Measurements from ENCODE around the gene RREB1. TPM values are rescaled to one million over a fixed set of nuclear protein-coding genes. Genes with fewer than 3 reads are reported as not detected.

The RREB1 gene
- total and polyA plus RNA-seq, 12 donors, result 3.0 to 47.1 (median 36.1) TPM

DNA sequence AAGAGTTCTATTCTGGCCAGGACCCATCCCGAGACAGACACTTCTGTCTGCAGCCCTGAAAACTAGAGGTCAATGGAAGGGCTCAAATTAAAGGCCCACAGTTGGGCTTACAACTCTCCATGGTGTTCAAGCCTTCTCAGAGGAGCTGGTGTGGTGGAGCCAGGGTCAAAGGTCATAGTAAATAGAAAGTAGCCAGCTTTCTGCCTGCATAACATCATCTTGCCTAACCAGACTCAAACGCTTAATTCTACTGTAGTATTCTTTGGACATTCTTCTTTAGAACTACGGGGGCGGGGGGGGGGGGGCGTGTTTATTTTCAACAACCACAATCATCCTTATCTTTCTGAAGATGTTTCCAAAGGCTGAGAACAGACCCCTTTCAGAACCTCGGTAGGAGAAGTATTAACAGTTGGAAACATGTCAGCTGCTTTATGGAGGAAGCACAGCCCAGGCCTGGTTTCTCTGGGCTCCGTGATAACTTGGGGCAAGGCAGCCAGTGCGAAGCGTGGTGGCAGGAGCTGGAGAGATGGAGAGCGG is 1.5 kb upstream of the RREB1 start:
- Histone ChIP-seq H3K4me1 (peaks cover 0 to 34% (median 24%) of the 10 kb centered on the region in 9 donors), H3K27me3 (no peaks in the 10 kb centered on the region), H3K9me3 (no peaks in the 10 kb centered on the region), H3K27ac (peak overlapping the region in 9 of 10 donors; percentile 28 to 98 (median 96)), H3K36me3 (no peaks in the 10 kb centered on the region), H3K4me3 (peak overlapping the region in 7 of 10 donors; percentile 72 to 99 (median 87))
- TF ChIP-seq, protein P1, sequence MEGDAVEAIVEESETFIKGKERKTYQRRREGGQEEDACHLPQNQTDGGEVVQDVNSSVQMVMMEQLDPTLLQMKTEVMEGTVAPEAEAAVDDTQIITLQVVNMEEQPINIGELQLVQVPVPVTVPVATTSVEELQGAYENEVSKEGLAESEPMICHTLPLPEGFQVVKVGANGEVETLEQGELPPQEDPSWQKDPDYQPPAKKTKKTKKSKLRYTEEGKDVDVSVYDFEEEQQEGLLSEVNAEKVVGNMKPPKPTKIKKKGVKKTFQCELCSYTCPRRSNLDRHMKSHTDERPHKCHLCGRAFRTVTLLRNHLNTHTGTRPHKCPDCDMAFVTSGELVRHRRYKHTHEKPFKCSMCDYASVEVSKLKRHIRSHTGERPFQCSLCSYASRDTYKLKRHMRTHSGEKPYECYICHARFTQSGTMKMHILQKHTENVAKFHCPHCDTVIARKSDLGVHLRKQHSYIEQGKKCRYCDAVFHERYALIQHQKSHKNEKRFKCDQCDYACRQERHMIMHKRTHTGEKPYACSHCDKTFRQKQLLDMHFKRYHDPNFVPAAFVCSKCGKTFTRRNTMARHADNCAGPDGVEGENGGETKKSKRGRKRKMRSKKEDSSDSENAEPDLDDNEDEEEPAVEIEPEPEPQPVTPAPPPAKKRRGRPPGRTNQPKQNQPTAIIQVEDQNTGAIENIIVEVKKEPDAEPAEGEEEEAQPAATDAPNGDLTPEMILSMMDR (IDR thresholded peaks at IDR 0.05), result no peak
- intact Hi-C loops (cut with DNase I), result loop anchor here in 6 of 10 donors (5.0 to 10.0 kb wide), 7 partner anchors 36 to 381 kb away; no protein-coding TSS in a partner anchor
- no peak for DNase-seq
- 48 to 52% methylated on average over 10 of the region's 10 CpGs for WGBS, 2 donors
- peak in 1 of 8 donors; percentile 1 for ATAC-seq

DNA sequence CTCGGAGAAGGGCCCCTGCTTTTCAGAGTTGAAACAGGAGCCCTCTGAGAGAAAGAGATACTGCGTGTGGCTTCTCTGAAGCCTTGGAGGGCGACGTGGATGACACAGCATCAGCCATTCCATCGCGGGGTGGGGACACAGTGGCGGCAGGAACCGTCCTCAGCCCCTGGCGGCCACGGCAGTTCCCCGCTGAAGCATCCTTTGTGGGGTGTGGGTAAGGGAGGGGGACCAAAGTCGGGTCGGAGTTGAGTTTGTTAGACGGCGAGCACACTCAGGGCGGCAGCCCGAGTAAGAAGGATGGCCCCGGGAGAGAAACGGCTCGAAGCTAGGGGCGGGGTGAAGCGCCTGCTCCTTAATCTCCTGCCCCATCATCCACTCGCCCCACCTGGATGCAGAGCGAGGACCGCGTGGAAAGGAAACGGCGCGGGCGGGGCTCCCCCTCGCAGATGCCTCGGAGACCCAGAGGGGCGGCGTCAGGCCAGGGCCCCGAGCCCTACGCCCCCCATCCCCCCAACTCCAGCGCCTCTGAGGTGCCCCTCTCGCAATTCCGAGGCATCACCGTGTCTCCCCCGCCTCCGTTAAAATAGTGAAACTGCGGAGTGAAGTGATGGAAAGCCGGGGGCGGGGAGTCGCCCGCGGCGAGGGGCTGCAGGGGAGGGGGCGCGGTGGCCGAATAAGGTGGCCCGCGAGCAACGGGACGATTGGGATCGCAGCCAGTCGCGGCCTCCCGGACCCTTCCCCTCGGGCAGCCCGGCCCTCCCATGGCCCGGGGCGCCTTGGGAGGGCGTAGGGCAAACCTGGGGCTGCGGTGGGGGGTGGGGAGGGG is 796 bp upstream of the RREB1 start:
- intact Hi-C loops (cut with DNase I), result loop anchor here in 6 of 10 donors (5.0 to 10.0 kb wide), 7 partner anchors 35 to 382 kb away; no protein-coding TSS in a partner anchor
- WGBS, 2 donors, result 3 to 4% methylated on average over 62 to 66 of the region's 66 CpGs
- H3K9me3 ChIP-seq, result no peaks in the 10 kb centered on the region
- peak overlapping the region; percentile 71 to 99 (median 84) for H3K4me3 ChIP-seq
- peak in 6 of 8 donors; percentile 2 to 43 (median 13) for ATAC-seq
- DNase-seq, result peak; percentile 28 to 46
- no peaks in the 10 kb centered on the region for H3K36me3 ChIP-seq
- peak overlapping the region; percentile 86 to 98 (median 95) for H3K27ac ChIP-seq
- peaks cover 0 to 39% (median 28%) of the 10 kb centered on the region in 9 donors for H3K4me1 ChIP-seq
- TF ChIP-seq, protein P1 (IDR thresholded peaks at IDR 0.05), result peak in 5 of 9 donors; percentile 8 to 44 (median 30)
- H3K27me3 ChIP-seq, result no peaks in the 10 kb centered on the region

DNA sequence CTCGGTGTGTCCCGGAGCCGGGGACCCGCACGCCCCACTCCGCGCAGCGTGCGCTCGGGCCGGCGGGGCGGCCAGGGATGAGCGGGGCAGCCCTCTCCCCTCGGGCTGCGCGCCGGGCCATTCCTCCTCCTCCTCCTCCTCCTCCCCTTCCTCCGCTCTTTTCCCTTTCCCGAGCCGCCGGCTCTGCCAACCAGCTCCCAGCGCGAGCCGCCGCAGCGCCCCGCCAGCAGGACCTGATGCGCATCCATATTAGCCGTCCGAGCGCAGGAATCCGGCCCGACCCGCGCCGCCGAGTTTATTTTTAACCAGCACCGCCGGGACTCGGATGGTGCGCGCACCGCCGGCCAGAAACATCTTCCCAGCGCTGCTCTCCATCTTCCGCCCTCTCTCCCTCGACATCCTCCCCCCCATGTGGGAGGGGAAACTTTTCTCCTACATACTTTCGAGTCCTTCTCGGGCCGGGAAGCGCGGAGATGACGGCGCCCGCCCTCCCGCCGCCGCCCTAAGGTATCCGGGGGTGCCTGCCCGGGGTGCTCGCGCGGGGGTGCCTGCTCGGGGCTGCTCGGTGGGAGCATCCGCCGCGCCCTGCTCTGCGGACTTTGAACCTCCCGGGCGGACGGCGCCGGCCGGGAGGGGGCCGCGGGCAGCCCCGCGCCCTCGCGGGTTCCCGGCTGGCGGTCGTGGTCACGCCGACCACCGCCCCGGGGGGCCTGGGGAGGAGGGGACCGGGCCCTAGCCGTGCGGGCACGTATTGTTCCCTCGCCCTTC is 619 bp downstream of the RREB1 start:
- intact Hi-C loops (cut with DNase I), result loop anchor here in 7 of 10 donors (1.0 to 10.0 kb wide), 10 partner anchors 32 to 384 kb away; no protein-coding TSS in a partner anchor
- Histone ChIP-seq H3K27me3 (no peaks in the 10 kb centered on the region), H3K27ac (peak overlapping the region; percentile 86 to 98 (median 95)), H3K36me3 (no peaks in the 10 kb centered on the region), H3K4me1 (peaks cover 0 to 53% (median 41%) of the 10 kb centered on the region in 9 donors), H3K9me3 (no peaks in the 10 kb centered on the region), H3K4me3 (peak overlapping the region; percentile 71 to 99 (median 84))
- DNase-seq (peak; percentile 66 to 76), ATAC-seq (peak; percentile 45 to 63 (median 51))
- WGBS, 2 donors, result 0% methylated on average over 78 to 94 of the region's 94 CpGs
- TF ChIP-seq, protein P1 (IDR thresholded peaks at IDR 0.05), result no peak

Data from heart right ventricle (tissue), 16 donors.